ENCODE data around the gene THSD7B.

THSD7B gene

GRCh38 chr2:137115081-137115794 is 349.9 kb downstream of the THSD7B start:
- TF ChIP-seq, protein P1, sequence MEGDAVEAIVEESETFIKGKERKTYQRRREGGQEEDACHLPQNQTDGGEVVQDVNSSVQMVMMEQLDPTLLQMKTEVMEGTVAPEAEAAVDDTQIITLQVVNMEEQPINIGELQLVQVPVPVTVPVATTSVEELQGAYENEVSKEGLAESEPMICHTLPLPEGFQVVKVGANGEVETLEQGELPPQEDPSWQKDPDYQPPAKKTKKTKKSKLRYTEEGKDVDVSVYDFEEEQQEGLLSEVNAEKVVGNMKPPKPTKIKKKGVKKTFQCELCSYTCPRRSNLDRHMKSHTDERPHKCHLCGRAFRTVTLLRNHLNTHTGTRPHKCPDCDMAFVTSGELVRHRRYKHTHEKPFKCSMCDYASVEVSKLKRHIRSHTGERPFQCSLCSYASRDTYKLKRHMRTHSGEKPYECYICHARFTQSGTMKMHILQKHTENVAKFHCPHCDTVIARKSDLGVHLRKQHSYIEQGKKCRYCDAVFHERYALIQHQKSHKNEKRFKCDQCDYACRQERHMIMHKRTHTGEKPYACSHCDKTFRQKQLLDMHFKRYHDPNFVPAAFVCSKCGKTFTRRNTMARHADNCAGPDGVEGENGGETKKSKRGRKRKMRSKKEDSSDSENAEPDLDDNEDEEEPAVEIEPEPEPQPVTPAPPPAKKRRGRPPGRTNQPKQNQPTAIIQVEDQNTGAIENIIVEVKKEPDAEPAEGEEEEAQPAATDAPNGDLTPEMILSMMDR (IDR thresholded peaks at IDR 0.05; ENCODE audit: borderline replicate concordance, insufficient read depth, low read depth, low read length): no peak

GRCh38 chr2:137115795-137116089 is 350.4 kb downstream of the THSD7B start:
- H3K4me3 ChIP-seq (ENCODE audit: low read depth, low read length): no peak overlapping the region
- TF ChIP-seq, protein P1 (IDR thresholded peaks at IDR 0.05; ENCODE audit: borderline replicate concordance, insufficient read depth, low read depth, low read length): no peak

More at GRCh38 chr2:137115081-137115794, 349.9 kb downstream of the THSD7B start:
- no peak overlapping the region for H3K4me3 ChIP-seq (ENCODE audit: low read depth, low read length)

- TF ChIP-seq, protein P1 (IDR thresholded peaks at IDR 0.05; ENCODE audit: borderline replicate concordance, insufficient read depth, low read depth, low read length): no peak
These were observed 352.0 kb downstream of the THSD7B start for GRCh38 chr2:137117385-137117784.

DNA sequence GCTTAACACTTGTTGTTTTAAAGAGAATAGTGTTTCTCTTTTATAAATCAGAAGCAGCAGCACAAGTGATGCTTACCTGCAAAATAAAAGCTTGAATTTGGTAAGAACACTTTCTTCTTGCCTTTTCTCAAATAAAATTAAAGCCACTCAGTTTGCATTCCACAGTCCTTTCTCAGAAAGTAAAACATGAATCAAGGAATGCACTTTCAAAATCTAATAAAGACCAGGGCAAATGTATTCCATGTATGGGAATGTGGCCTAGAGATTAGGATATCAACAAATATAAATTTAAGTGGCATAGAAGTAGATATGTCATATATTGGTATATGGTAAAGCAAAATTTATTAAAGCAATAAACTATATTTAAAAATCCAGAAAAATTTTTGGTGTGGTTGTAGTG is 352.8 kb downstream of the THSD7B start:
- H3K4me3 ChIP-seq (ENCODE audit: low read depth, low read length): no peak overlapping the region
- TF ChIP-seq, protein P1 (IDR thresholded peaks at IDR 0.05; ENCODE audit: borderline replicate concordance, insufficient read depth, low read depth, low read length): no peak

More at GRCh38 chr2:137117385-137117784, 352.0 kb downstream of the THSD7B start:
- H3K4me3 ChIP-seq (ENCODE audit: low read depth, low read length): no peak overlapping the region

GRCh38 chr2:137123226-137123625 is 357.9 kb downstream of the THSD7B start:
- H3K4me3 ChIP-seq (ENCODE audit: low read depth, low read length): no peak overlapping the region
- TF ChIP-seq, protein P1 (IDR thresholded peaks at IDR 0.05; ENCODE audit: borderline replicate concordance, insufficient read depth, low read depth, low read length): no peak

DNA sequence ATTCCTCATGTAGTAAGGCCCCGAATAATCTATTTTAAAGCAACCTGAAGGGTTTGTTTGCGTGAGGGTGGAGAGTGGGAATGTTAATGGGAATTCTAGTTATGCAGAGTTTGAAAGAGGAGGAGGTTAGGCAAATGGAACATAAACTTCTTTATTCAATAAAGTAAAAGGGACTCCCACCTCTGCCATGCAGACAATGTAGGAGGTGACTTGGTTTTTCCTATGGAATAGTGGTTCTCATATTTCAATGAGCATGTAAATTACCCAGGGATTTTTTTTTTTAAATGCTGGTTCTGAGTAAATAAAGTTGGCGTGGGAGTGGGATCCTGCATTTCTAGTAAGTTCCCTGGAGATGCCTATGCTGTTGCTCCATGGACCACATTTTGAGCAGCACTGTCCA is 367.9 kb downstream of the THSD7B start:
- TF ChIP-seq, protein P1 (IDR thresholded peaks at IDR 0.05; ENCODE audit: borderline replicate concordance, insufficient read depth, low read depth, low read length): no peak
- H3K4me3 ChIP-seq (ENCODE audit: low read depth, low read length): no peak overlapping the region

DNA sequence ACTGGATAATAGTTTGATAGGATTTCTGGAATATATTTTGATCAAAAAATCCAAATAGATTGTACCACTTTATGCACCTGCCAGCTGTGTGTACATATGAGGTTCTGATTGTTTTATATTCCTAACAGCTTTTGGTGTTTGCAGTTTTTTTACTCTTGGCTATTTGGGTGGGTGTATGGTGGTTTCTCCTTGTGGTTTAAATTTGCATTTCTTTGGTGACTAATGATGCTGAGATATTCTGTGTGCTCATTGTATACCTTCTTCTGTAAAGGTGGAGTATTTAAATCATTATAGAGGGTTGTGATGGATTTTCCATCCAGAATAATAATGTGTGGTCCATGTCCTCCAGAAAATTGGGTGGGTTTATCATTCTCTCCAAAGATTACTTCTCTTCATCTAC is 372.9 kb downstream of the THSD7B start:
- H3K4me3 ChIP-seq (ENCODE audit: low read depth, low read length): no peak overlapping the region
- TF ChIP-seq, protein P1 (IDR thresholded peaks at IDR 0.05; ENCODE audit: borderline replicate concordance, insufficient read depth, low read depth, low read length): no peak
